Measurements from ENCODE around the gene EIF2B2. TPM values are rescaled to one million over a fixed set of nuclear protein-coding genes. Genes with fewer than 3 reads are reported as not detected.

EIF2B2 gene
- polyA plus RNA-seq, 4 donors, result 36.2 to 50.8 (median 44.8) TPM

DNA sequence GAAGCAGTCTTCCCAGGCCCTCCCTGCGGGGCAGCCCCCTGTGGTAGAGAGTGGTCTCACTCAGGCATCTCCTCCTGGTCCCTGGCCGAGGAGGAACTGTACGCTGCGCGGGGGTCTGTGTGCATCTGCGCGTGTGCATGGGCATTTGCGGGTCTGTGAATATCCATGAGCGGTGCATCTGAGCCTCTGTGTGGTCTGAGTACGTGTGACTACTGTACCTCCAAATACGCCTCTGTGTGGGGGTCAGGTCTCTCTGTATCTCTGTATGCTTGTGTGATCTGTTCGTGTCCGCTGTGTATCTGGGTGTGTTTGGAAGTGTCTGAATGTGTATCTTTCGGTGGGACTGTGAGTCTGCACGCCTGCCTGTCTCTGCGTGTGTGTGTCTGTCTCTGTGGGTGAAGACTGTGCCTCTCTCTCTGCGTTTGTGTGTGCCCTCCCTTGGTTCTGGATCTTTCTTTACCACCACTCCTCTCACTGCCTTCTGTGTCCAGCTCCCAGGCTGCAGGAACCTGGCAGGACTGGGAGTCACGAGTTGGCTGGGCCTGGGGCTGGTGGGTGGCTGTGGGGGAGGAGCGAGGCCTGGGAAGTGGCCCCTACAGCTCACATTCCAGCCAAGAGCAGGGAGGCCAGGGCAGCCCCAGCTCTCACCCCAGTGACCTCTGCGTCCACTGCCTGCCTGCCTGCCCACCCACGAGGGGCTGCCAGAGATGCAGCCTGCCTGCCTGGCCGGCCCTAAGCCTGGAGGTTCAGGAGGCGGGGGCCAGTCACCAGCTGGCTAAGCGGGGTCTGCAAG, 46.2 kb upstream of the EIF2B2 start:
- no peak overlapping the region for H3K27ac ChIP-seq (ENCODE audit: low read depth in 1 of 3, low read length in 2 of 3)
- peaks cover 0 to 3% (median 0%) of the 10 kb centered on the region in 3 donors for H3K36me3 ChIP-seq (ENCODE audit: control insufficient read depth in 3 of 3, insufficient read depth in 2 of 3, low read depth in 1 of 3, low read length in 3 of 3)
- H3K4me1 ChIP-seq (ENCODE audit: control insufficient read depth in 3 of 3, insufficient read depth in 2 of 3, low read depth in 1 of 3, low read length in 2 of 3), result peaks cover 0 to 37% (median 1%) of the 10 kb centered on the region in 3 donors
- H3K4me3 ChIP-seq (ENCODE audit: low read depth in 1 of 3, low read length in 3 of 3), result no peak overlapping the region
- H3K9me3 ChIP-seq (ENCODE audit: control insufficient read depth in 2 of 2, insufficient read depth in 1 of 2, low read depth in 1 of 2, low read length in 1 of 2), result no peaks in the 10 kb centered on the region
- FAIRE-seq (no peak), DNase-seq (no peak)
- 87 to 90% (median 90%) methylated on average over 24 of the region's 24 CpGs for WGBS, 3 donors
- H3K27me3 ChIP-seq (ENCODE audit: control insufficient read depth in 3 of 3, insufficient read depth in 3 of 3, low read length in 3 of 3), result no peaks in the 10 kb centered on the region

DNA sequence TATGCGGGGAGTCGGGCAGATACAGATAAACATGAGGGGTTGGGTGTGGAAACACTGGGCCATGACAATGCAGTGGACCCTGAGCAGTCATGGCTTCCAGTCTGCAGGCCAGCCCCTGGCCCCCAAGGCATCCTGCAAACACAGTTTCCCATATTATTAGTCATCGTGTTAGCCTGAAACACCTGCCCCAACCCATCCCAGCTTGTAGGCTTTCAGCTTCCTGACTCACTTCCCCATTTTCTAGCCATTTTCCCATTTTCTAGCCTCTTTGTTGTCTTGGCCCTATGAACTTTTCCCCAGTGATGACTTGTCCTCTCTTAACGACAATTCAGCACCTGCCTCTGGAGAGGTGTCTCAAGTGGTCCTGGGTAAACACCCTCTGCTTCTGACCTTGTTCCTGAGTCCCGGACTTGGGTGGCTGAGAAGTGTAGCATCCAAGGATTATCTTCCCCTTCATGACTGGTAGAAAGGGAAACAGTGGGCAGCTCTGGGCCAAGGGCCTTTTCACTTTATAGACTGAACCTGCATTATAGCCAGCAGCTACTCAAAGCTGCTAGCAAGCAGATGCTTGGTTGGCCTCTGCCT, 43.0 kb upstream of the EIF2B2 start:
- 84 to 86% (median 85%) methylated on average over 5 of the region's 5 CpGs for WGBS, 3 donors
- Histone ChIP-seq H3K27ac (ENCODE audit: low read depth in 1 of 3, low read length in 2 of 3) (no peak overlapping the region), H3K4me1 (ENCODE audit: control insufficient read depth in 3 of 3, insufficient read depth in 2 of 3, low read depth in 1 of 3, low read length in 2 of 3) (peaks cover 0 to 5% (median 0%) of the 10 kb centered on the region in 3 donors), H3K27me3 (ENCODE audit: control insufficient read depth in 3 of 3, insufficient read depth in 3 of 3, low read length in 3 of 3) (no peaks in the 10 kb centered on the region), H3K36me3 (ENCODE audit: control insufficient read depth in 3 of 3, insufficient read depth in 2 of 3, low read depth in 1 of 3, low read length in 3 of 3) (no peaks in the 10 kb centered on the region), H3K9me3 (ENCODE audit: control insufficient read depth in 2 of 2, insufficient read depth in 1 of 2, low read depth in 1 of 2, low read length in 1 of 2) (no peaks in the 10 kb centered on the region), H3K4me3 (ENCODE audit: low read depth in 1 of 3, low read length in 3 of 3) (no peak overlapping the region)
- DNase-seq, result no peak
- FAIRE-seq, result no peak

DNA sequence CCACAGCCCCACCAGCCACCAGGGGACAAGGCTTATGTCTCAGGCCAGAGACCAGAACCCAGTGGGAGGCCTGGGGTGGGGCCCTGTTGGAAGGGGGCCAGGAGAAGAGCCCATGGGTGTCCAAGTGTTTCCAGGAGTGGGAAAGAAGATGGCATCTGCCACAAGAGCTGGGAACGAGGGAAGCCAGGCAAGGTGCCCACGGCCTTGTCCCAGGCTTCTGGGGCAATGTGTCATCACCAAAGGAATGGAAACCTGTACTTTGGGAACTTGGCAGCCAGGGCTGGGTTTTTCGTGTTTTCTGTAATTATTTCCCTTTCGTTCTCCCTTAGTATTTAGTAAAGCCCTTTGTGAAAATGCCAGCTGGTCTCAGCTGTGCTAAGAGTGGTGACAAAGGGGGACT, 42.0 kb upstream of the EIF2B2 start:
- DNase-seq (no peak), FAIRE-seq (no peak)
- H3K4me3 ChIP-seq (ENCODE audit: low read depth in 1 of 3, low read length in 3 of 3), result no peak overlapping the region
- H3K4me1 ChIP-seq (ENCODE audit: control insufficient read depth in 3 of 3, insufficient read depth in 2 of 3, low read depth in 1 of 3, low read length in 2 of 3), result no peaks in the 10 kb centered on the region
- no peak overlapping the region for H3K27ac ChIP-seq (ENCODE audit: low read depth in 1 of 3, low read length in 2 of 3)
- no peaks in the 10 kb centered on the region for H3K36me3 ChIP-seq (ENCODE audit: control insufficient read depth in 3 of 3, insufficient read depth in 2 of 3, low read depth in 1 of 3, low read length in 3 of 3)
- H3K27me3 ChIP-seq (ENCODE audit: control insufficient read depth in 3 of 3, insufficient read depth in 3 of 3, low read length in 3 of 3), result no peaks in the 10 kb centered on the region
- WGBS, 3 donors, result 78 to 82% (median 80%) methylated on average over 4 of the region's 4 CpGs
- H3K9me3 ChIP-seq (ENCODE audit: control insufficient read depth in 2 of 2, insufficient read depth in 1 of 2, low read depth in 1 of 2, low read length in 1 of 2), result no peaks in the 10 kb centered on the region

DNA sequence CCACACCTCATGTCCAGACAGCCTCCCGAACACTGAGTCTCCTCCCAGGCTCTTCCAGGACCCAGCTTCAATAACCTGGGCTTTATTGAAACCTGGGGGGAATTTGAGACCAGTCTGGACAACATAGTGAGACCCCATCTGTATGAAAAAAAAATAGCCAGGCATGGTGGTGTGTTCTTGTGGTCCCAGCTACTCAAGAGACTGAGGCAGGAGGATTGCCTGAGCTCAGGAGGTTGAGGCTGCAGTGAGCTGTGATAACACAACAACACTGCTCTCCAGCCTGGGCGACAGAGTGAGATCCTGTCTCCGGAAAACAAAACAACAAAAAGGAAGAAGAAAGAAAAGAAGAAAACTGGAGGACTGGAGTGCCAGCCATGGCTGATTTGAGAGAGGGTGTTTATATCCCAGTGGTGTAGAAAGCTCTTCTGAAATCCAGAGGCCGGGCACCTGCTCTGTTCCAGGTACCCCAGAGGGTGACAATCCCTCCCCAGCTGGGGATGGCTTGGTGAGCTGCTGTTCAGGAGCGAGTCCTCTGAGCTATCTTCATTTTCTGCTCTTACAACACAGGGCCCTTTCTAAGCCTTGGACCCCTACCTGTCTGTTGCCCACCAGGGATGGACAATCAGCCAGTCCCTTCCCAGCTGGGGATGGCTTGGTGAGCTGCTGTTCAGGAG, 41.3 kb upstream of the EIF2B2 start:
- no peaks in the 10 kb centered on the region for H3K4me1 ChIP-seq (ENCODE audit: control insufficient read depth in 3 of 3, insufficient read depth in 2 of 3, low read depth in 1 of 3, low read length in 2 of 3)
- no peaks in the 10 kb centered on the region for H3K27me3 ChIP-seq (ENCODE audit: control insufficient read depth in 3 of 3, insufficient read depth in 3 of 3, low read length in 3 of 3)
- DNase-seq (no peak), FAIRE-seq (no peak)
- H3K36me3 ChIP-seq (ENCODE audit: control insufficient read depth in 3 of 3, insufficient read depth in 2 of 3, low read depth in 1 of 3, low read length in 3 of 3), result no peaks in the 10 kb centered on the region
- H3K9me3 ChIP-seq (ENCODE audit: control insufficient read depth in 2 of 2, insufficient read depth in 1 of 2, low read depth in 1 of 2, low read length in 1 of 2), result no peaks in the 10 kb centered on the region
- no peak overlapping the region for H3K27ac ChIP-seq (ENCODE audit: low read depth in 1 of 3, low read length in 2 of 3)
- WGBS, 3 donors, result 79 to 82% (median 79%) methylated on average over 5 of the region's 5 CpGs
- H3K4me3 ChIP-seq (ENCODE audit: low read depth in 1 of 3, low read length in 3 of 3), result no peak overlapping the region

DNA sequence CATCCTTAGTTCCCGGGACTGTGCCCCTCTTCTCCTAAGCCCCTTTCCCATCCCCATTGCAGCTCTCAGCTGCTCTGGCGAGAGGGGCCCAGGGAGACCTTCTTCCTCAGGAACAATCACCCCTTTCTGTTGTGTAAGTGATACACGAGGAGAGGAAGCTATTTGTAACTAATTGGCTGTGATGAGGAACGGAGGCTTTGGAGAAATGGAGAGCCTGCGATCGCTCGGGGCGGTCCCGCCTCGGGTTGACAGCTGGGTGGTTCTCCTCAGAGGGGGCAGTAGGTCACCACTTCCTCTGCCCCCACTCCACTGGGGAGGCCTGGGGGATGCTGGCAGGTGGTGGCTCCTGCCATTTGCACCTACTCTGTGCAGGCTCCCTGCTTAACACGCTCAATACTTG, 40.7 kb upstream of the EIF2B2 start:
- H3K4me1 ChIP-seq (ENCODE audit: control insufficient read depth in 3 of 3, insufficient read depth in 2 of 3, low read depth in 1 of 3, low read length in 2 of 3), result no peaks in the 10 kb centered on the region
- no peak overlapping the region for H3K27ac ChIP-seq (ENCODE audit: low read depth in 1 of 3, low read length in 2 of 3)
- DNase-seq, result no peak
- no peak overlapping the region for H3K4me3 ChIP-seq (ENCODE audit: low read depth in 1 of 3, low read length in 3 of 3)
- H3K9me3 ChIP-seq (ENCODE audit: control insufficient read depth in 2 of 2, insufficient read depth in 1 of 2, low read depth in 1 of 2, low read length in 1 of 2), result no peaks in the 10 kb centered on the region
- no peaks in the 10 kb centered on the region for H3K27me3 ChIP-seq (ENCODE audit: control insufficient read depth in 3 of 3, insufficient read depth in 3 of 3, low read length in 3 of 3)
- 60 to 76% (median 76%) methylated on average over 11 of the region's 11 CpGs for WGBS, 3 donors
- no peak for FAIRE-seq
- no peaks in the 10 kb centered on the region for H3K36me3 ChIP-seq (ENCODE audit: control insufficient read depth in 3 of 3, insufficient read depth in 2 of 3, low read depth in 1 of 3, low read length in 3 of 3)

DNA sequence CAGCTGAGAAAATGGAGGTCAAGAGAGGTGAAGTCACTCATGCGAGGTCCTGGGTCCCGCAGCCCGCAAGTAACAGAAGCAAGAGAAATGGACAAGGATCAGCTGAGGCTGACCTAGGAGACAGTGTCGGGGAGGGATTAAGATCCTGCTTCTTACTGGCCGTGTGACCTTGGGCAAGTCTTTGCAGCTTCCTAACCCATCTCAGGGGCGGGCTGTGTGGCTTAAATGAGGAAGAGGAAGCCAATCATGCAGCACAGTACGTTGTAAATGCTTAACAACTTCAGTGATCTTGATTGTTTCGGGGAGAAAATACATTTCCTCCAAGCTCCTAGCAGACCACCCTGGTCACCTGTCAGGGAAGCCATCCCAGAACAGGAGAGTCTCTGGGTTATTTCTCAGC, 40.2 kb upstream of the EIF2B2 start:
- Histone ChIP-seq H3K27me3 (ENCODE audit: control insufficient read depth in 3 of 3, insufficient read depth in 3 of 3, low read length in 3 of 3) (no peaks in the 10 kb centered on the region), H3K27ac (ENCODE audit: low read depth in 1 of 3, low read length in 2 of 3) (no peak overlapping the region), H3K4me3 (ENCODE audit: low read depth in 1 of 3, low read length in 3 of 3) (no peak overlapping the region), H3K36me3 (ENCODE audit: control insufficient read depth in 3 of 3, insufficient read depth in 2 of 3, low read depth in 1 of 3, low read length in 3 of 3) (no peaks in the 10 kb centered on the region), H3K9me3 (ENCODE audit: control insufficient read depth in 2 of 2, insufficient read depth in 1 of 2, low read depth in 1 of 2, low read length in 1 of 2) (no peaks in the 10 kb centered on the region), H3K4me1 (ENCODE audit: control insufficient read depth in 3 of 3, insufficient read depth in 2 of 3, low read depth in 1 of 3, low read length in 2 of 3) (no peaks in the 10 kb centered on the region)
- FAIRE-seq (no peak), DNase-seq (no peak)
- WGBS, 3 donors, result 73 to 75% (median 73%) methylated on average over 8 of the region's 8 CpGs

DNA sequence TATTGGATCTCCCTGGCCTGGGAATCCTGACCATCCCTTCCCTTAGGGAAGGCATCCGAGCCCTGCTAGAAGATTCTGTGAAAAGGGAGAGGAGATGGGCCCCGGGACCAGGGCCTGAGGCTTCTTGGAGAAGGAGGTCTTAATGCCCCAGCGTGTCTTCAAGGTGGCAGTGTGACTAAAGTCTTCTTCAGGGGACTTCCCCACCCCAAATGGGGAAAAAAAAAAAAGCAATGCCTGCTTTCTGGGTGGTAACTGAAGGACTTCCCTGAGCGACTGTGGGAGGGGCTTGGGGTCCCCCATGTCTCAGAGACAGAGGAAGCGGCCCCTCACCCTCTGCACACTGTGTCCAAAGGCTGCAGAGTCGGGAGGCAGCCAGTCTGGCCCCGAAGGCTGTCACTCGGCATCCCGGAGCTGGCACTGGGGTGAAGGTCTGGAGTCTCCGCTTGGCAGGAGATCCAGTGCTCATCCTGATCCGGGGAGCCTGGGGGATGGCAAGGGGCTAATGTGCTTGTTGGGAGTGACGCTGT, 39.5 kb upstream of the EIF2B2 start:
- H3K9me3 ChIP-seq (ENCODE audit: control insufficient read depth in 2 of 2, insufficient read depth in 1 of 2, low read depth in 1 of 2, low read length in 1 of 2), result no peaks in the 10 kb centered on the region
- no peak overlapping the region for H3K4me3 ChIP-seq (ENCODE audit: low read depth in 1 of 3, low read length in 3 of 3)
- H3K4me1 ChIP-seq (ENCODE audit: control insufficient read depth in 3 of 3, insufficient read depth in 2 of 3, low read depth in 1 of 3, low read length in 2 of 3), result no peaks in the 10 kb centered on the region
- FAIRE-seq, result no peak
- 66 to 70% (median 68%) methylated on average over 12 of the region's 12 CpGs for WGBS, 3 donors
- H3K27ac ChIP-seq (ENCODE audit: low read depth in 1 of 3, low read length in 2 of 3), result no peak overlapping the region
- H3K27me3 ChIP-seq (ENCODE audit: control insufficient read depth in 3 of 3, insufficient read depth in 3 of 3, low read length in 3 of 3), result no peaks in the 10 kb centered on the region
- H3K36me3 ChIP-seq (ENCODE audit: control insufficient read depth in 3 of 3, insufficient read depth in 2 of 3, low read depth in 1 of 3, low read length in 3 of 3), result no peaks in the 10 kb centered on the region
- no peak for DNase-seq

DNA sequence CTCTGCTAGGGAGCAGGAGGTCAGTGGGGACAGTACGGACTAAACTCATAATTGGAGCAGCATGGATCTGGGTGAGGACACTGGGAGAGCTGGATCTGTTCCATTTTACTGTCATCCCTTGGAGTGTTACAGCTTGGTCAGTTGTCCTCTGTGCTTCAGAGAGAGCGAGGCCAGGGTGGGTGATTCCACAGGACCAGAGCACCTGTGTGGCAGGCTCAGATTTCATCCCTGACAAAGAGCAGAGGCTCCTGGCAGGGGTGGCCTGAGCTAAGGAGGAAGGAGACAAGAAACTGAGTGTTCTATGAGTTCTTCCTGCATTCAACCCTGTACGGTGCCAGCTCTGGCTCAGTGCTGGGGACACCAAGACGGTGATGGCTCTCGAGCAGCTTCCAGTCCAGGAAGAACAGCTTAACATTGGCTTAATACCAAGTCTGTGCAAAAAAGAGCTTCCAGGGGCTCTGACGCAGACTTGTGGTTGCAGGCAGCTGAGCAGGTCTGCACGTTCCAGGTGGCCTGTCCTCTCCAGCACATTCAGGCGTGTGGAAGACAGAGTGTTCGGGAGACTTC, 38.9 kb upstream of the EIF2B2 start:
- FAIRE-seq, result no peak

More for the DNA sequence above, 38.9 kb upstream of the EIF2B2 start:
- Histone ChIP-seq H3K36me3 (ENCODE audit: control insufficient read depth in 3 of 3, insufficient read depth in 2 of 3, low read depth in 1 of 3, low read length in 3 of 3) (no peaks in the 10 kb centered on the region), H3K27me3 (ENCODE audit: control insufficient read depth in 3 of 3, insufficient read depth in 3 of 3, low read length in 3 of 3) (no peaks in the 10 kb centered on the region), H3K4me1 (ENCODE audit: control insufficient read depth in 3 of 3, insufficient read depth in 2 of 3, low read depth in 1 of 3, low read length in 2 of 3) (no peaks in the 10 kb centered on the region), H3K27ac (ENCODE audit: low read depth in 1 of 3, low read length in 2 of 3) (no peak overlapping the region), H3K4me3 (ENCODE audit: low read depth in 1 of 3, low read length in 3 of 3) (no peak overlapping the region), H3K9me3 (ENCODE audit: control insufficient read depth in 2 of 2, insufficient read depth in 1 of 2, low read depth in 1 of 2, low read length in 1 of 2) (no peaks in the 10 kb centered on the region)
- no peak for DNase-seq
- 55 to 63% (median 61%) methylated on average over 9 of the region's 9 CpGs for WGBS, 3 donors
